Breast epithelium (tissue), 3 donors: ENCODE results near the gene PTPRG.

Experiments used
- POLR2A ChIP-seq: fragments of 450-650 bp; IDR thresholded peaks from one replicate; pipeline ENCODE4 v1.6.1; 2016; ENCODE audit warnings: antibody characterized with exemption, mild to moderate bottlenecking, moderate library complexity
- TF ChIP-seq, protein P1 (sequence below), 3 donors: fragments of 450-650 bp; IDR thresholded peaks; one replicate each; pipeline ENCODE4 v1.5.1; 2016 to 2017; ENCODE audit warnings: antibody characterized with exemption in 3 of 3, mild to moderate bottlenecking in 3 of 3, moderate library complexity in 3 of 3

DNA sequence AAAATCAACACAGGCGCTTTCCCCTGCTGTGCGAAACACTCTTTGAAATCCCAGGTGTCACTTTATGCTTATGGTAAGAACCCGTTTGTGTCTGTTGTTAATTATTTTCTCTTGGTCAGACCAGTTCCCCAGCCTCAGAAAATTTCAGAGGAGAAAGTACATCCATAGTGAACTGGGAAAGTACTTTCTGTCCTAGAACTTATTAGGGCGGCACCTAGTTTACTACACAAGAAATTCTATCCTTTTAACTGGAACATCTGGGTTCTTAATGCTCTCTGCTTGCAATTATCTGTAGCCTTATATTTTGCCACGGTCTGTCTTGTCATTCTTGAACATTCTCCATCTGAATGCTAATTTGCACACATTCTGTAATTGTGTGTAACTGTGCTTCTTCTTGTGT is 215.0 kb downstream of the PTPRG start:
- no peak for TF ChIP-seq POLR2A
- TF ChIP-seq, protein P1, sequence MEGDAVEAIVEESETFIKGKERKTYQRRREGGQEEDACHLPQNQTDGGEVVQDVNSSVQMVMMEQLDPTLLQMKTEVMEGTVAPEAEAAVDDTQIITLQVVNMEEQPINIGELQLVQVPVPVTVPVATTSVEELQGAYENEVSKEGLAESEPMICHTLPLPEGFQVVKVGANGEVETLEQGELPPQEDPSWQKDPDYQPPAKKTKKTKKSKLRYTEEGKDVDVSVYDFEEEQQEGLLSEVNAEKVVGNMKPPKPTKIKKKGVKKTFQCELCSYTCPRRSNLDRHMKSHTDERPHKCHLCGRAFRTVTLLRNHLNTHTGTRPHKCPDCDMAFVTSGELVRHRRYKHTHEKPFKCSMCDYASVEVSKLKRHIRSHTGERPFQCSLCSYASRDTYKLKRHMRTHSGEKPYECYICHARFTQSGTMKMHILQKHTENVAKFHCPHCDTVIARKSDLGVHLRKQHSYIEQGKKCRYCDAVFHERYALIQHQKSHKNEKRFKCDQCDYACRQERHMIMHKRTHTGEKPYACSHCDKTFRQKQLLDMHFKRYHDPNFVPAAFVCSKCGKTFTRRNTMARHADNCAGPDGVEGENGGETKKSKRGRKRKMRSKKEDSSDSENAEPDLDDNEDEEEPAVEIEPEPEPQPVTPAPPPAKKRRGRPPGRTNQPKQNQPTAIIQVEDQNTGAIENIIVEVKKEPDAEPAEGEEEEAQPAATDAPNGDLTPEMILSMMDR (IDR thresholded peaks at IDR 0.05) = no peak
